SH-SY5Y (cell line): ENCODE data around the gene ANKRD65.

Source experiments
- GATA2 ChIP-seq: IDR thresholded peaks from 2 replicates; pipeline ENCODE4 v1.6.1; 2011; ENCODE audit warnings: mild to moderate bottlenecking, low read depth, low read length
- GATA3 ChIP-seq: IDR thresholded peaks from 2 replicates; pipeline ENCODE4 v1.6.1; 2011; ENCODE audit warnings: low read depth, mild to moderate bottlenecking, low read length, moderate library complexity

DNA sequence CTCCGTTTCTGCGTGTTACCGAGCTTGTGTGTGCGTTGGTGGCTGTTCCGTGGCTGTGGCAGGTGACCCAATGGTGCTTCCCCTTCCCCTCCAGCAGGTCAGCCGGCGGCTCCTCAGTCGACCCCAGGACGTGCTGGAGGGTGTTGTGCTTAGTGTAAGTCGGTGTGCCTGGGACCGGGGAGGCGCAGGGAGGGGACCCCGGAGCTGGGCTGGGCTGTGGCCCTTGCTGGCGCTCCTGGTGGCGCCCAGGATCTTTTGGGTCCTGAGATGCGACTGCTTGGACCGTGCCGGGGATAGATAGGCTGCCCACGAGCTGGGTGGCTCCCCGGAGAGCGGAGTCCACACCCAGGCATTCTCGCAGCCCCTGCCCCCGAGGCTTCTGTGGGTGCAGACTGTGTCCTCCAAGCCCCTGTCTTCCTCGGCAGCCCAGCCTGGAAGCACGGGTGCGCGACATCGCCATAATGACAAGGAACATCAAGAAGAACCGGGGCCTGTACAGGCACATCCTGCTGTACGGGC, 34.3 kb upstream of the ANKRD65 start:
- no peak for TF ChIP-seq GATA2
- TF ChIP-seq GATA3: no peak
